HG03520 (cell line): ENCODE measurements around the gene NAXD.
A peak's percentile ranks its signal among the peaks of the same experiment; 100 is the strongest.
"Not testable (repeated sequence)": the region's sequence is repeated elsewhere in the genome, so short reads cannot be mapped to it uniquely, and the experiment has no call there.

Experiments used
- ATAC-seq: cut with Tn5 transposase; IDR thresholded peaks from one replicate; pipeline ENCODE4 v1.9.1; 2021; ENCODE audit warnings: mild to moderate bottlenecking, moderate library complexity; ENCODE audit not compliant: unreplicated experiment

Gene NAXD

GRCh38 chr13:110593430-110594130, 21.8 kb upstream of the NAXD start:
- ATAC-seq: peak; percentile 87

- ATAC-seq: no peak
These were observed 18.2 kb upstream of the NAXD start for GRCh38 chr13:110597041-110597689.

GRCh38 chr13:110600261-110600819, 15.0 kb upstream of the NAXD start:
- no peak for ATAC-seq

- ATAC-seq: no peak
These were observed 14.4 kb upstream of the NAXD start for GRCh38 chr13:110600980-110601379.

- no peak for ATAC-seq
These were observed 10.2 kb upstream of the NAXD start for GRCh38 chr13:110605132-110605531.

GRCh38 chr13:110606281-110606680, 9.1 kb upstream of the NAXD start:
- ATAC-seq: not testable (repeated sequence)

- ATAC-seq: no peak
These were observed 7.6 kb upstream of the NAXD start for GRCh38 chr13:110607675-110608224.

GRCh38 chr13:110610955-110611595, 4.3 kb upstream of the NAXD start:
- peak; percentile 46 for ATAC-seq

- no peak for ATAC-seq
These were observed 382 bp upstream of the NAXD start for GRCh38 chr13:110615005-110615321.

GRCh38 chr13:110616103-110617101, 1.1 kb downstream of the NAXD start:
- peak; percentile 41 for ATAC-seq

- ATAC-seq: no peak
These were observed 2.2 kb downstream of the NAXD start for GRCh38 chr13:110617321-110618072.

- ATAC-seq: no peak
These were observed 2.8 kb downstream of the NAXD start for GRCh38 chr13:110618167-110618566.

GRCh38 chr13:110618780-110619179, 3.4 kb downstream of the NAXD start:
- no peak for ATAC-seq

- ATAC-seq: no peak
These were observed 5.3 kb downstream of the NAXD start for GRCh38 chr13:110620596-110620995.

- ATAC-seq: no peak
These were observed 9.7 kb downstream of the NAXD start for GRCh38 chr13:110624766-110625756.

- no peak for ATAC-seq
These were observed 10.5 kb downstream of the NAXD start for GRCh38 chr13:110625771-110626321.

- no peak for ATAC-seq
These were observed 11.2 kb downstream of the NAXD start for GRCh38 chr13:110626521-110626920.

- no peak for ATAC-seq
These were observed 12.0 kb downstream of the NAXD start for GRCh38 chr13:110627351-110627750.
